ENCODE data around the gene SHQ1. TPM values are rescaled to one million over a fixed set of nuclear protein-coding genes. Genes with fewer than 3 reads are reported as not detected.

Gene SHQ1
- total and polyA plus RNA-seq, 9 of the 15 experiments (the other 6 are each of a cell fraction or from before 2014, with no cell fraction given) = 9.2 to 25.0 (median 14.1) TPM

DNA sequence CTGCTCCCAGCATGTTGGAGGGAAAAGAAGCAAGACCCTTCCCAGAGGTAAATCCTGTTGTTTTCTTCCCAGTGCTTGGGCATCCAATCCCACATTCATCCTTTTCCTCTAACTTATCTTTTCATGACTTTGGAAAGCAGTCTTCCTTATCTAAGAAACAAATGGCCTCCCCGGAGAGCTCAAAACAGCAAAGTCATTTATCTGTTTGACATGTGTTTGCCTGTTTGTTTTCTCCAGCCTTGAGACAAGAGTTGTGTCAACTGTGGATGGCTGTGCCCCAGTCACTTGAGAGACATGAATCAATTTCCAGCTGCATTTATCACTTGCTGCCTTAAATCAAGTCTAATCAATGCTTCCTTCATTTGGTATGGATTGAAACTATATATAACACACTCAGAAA is 103.9 kb downstream of the SHQ1 start (continued):
- TF ChIP-seq, protein P1, sequence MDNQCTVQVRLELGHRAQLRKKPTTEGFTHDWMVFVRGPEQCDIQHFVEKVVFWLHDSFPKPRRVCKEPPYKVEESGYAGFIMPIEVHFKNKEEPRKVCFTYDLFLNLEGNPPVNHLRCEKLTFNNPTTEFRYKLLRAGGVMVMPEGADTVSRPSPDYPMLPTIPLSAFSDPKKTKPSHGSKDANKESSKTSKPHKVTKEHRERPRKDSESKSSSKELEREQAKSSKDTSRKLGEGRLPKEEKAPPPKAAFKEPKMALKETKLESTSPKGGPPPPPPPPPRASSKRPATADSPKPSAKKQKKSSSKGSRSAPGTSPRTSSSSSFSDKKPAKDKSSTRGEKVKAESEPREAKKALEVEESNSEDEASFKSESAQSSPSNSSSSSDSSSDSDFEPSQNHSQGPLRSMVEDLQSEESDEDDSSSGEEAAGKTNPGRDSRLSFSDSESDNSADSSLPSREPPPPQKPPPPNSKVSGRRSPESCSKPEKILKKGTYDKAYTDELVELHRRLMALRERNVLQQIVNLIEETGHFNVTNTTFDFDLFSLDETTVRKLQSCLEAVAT (IDR thresholded peaks at IDR 0.05) = no peak
- TF ChIP-seq NR1H2 (CRISPR knock-in tag; IDR thresholded peaks at IDR 0.05) (no peak), MAFG (tag; conservative IDR thresholded peaks at IDR 0.05) (peak; percentile 93), ZNF444 (CRISPR knock-in tag; IDR thresholded peaks at IDR 0.05) (no peak), ARID2 (IDR thresholded peaks at IDR 0.05) (no peak), ZSCAN29 (IDR thresholded peaks at IDR 0.05) (no peak), SREBF2 (CRISPR knock-in tag; IDR thresholded peaks at IDR 0.05) (no peak), CTBP1 (IDR thresholded peaks at IDR 0.05; ENCODE audit: borderline replicate concordance) (peak; percentile 69; the same call in 1 of the 2 replicates), FOXA3 (CRISPR knock-in tag; conservative IDR thresholded peaks at IDR 0.05 in 1 of 2, IDR thresholded peaks at IDR 0.05 in 1 of 2) (peak in 1 of 2 experiments; percentile 68; a peak in 2 of 4 replicates), NR4A1 (CRISPR knock-in tag; IDR thresholded peaks at IDR 0.05) (no peak), NR4A1 (tag; IDR thresholded peaks at IDR 0.05) (peak; percentile 45; the same call in 1 of the 2 replicates), E2F3 (CRISPR knock-in tag; IDR thresholded peaks at IDR 0.05) (no peak)
- TF ChIP-seq, protein P2, sequence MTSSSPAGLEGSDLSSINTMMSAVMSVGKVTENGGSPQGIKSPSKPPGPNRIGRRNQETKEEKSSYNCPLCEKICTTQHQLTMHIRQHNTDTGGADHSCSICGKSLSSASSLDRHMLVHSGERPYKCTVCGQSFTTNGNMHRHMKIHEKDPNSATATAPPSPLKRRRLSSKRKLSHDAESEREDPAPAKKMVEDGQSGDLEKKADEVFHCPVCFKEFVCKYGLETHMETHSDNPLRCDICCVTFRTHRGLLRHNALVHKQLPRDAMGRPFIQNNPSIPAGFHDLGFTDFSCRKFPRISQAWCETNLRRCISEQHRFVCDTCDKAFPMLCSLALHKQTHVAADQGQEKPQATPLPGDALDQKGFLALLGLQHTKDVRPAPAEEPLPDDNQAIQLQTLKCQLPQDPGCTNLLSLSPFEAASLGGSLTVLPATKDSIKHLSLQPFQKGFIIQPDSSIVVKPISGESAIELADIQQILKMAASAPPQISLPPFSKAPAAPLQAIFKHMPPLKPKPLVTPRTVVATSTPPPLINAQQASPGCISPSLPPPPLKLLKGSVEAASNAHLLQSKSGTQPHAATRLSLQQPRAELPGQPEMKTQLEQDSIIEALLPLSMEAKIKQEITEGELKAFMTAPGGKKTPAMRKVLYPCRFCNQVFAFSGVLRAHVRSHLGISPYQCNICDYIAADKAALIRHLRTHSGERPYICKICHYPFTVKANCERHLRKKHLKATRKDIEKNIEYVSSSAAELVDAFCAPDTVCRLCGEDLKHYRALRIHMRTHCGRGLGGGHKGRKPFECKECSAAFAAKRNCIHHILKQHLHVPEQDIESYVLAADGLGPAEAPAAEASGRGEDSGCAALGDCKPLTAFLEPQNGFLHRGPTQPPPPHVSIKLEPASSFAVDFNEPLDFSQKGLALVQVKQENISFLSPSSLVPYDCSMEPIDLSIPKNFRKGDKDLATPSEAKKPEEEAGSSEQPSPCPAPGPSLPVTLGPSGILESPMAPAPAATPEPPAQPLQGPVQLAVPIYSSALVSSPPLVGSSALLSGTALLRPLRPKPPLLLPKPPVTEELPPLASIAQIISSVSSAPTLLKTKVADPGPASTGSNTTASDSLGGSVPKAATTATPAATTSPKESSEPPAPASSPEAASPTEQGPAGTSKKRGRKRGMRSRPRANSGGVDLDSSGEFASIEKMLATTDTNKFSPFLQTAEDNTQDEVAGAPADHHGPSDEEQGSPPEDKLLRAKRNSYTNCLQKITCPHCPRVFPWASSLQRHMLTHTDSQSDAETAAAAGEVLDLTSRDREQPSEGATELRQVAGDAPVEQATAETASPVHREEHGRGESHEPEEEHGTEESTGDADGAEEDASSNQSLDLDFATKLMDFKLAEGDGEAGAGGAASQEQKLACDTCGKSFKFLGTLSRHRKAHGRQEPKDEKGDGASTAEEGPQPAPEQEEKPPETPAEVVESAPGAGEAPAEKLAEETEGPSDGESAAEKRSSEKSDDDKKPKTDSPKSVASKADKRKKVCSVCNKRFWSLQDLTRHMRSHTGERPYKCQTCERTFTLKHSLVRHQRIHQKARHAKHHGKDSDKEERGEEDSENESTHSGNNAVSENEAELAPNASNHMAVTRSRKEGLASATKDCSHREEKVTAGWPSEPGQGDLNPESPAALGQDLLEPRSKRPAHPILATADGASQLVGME (CRISPR knock-in tag; IDR thresholded peaks at IDR 0.05) = no peak
- TF ChIP-seq, protein P3, sequence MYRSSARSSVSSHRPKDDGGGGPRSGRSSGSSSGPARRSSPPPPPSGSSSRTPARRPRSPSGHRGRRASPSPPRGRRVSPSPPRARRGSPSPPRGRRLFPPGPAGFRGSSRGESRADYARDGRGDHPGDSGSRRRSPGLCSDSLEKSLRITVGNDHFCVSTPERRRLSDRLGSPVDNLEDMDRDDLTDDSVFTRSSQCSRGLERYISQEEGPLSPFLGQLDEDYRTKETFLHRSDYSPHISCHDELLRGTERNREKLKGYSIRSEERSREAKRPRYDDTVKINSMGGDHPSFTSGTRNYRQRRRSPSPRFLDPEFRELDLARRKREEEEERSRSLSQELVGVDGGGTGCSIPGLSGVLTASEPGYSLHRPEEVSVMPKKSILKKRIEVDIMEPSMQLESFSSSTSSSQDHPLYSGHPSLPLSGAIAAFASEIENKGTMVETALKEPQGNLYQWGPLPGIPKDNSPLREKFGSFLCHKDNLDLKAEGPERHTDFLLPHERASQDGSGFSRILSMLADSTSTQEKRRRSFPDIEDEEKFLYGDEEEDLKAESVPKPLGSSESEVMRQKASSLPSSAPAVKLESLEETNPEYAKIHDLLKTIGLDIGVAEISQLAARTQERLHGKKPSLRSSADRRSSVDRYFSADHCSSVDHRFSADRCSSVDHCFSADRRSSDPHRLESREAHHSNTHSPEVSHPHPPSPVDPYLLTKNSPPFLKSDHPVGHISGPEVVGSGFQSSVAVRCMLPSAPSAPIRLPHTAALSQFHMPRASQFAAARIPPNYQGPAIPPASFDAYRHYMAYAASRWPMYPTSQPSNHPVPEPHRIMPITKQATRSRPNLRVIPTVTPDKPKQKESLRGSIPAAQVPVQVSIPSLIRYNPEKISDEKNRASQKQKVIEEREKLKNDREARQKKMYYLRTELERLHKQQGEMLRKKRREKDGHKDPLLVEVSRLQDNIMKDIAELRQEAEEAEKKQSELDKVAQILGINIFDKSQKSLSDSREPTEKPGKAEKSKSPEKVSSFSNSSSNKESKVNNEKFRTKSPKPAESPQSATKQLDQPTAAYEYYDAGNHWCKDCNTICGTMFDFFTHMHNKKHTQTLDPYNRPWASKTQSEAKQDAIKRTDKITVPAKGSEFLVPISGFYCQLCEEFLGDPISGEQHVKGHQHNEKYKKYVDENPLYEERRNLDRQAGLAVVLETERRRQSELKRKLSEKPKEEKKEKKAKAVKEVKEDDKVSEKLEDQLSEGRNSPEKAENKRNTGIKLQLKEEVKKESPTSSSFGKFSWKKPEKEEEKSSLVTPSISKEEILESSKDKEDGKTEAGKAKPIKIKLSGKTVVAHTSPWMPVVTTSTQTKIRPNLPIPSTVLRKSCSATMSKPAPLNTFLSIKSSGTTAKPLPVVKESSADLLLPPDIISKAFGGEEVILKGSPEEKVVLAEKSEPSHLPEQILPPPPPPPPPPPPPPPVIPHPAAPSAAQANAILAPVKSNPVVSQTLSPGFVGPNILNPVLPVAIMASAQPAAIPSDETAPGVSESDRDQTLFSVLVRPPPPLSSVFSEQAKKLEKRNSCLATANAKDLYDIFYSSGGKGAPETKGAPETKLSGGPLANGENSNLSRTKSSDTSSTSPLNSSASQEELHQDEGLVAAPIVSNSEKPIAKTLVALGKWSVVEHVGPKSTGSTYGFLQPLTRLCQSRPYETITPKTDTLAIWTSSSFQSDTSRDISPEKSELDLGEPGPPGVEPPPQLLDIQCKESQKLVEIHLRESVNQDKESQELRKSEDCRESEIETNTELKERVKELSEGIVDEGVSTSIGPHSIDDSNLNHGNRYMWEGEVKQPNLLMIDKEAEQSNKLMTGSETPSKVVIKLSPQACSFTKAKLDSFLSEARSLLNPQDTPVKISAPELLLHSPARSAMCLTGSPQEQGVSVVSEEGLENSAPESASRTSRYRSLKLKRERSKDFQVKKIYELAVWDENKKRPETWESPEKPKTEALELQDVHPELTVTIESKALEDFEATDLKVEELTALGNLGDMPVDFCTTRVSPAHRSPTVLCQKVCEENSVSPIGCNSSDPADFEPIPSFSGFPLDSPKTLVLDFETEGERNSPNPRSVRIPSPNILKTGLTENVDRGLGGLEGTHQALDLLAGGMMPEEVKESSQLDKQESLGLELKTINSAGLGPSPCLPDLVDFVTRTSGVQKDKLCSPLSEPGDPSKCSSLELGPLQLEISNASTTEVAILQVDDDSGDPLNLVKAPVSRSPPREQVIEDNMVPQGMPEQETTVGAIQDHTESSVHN (IDR thresholded peaks at IDR 0.05; ENCODE audit: borderline replicate concordance in 1 of 2, low read depth in 1 of 2) = no peak
